Heart left ventricle (tissue), 16 donors: ENCODE measurements around the gene COMMD7. TPM values are rescaled to one million over a fixed set of nuclear protein-coding genes. Genes with fewer than 3 reads are reported as not detected.
A peak's percentile ranks its signal among the peaks of the same experiment; 100 is the strongest.

ENCODE experiments used
- ATAC-seq, 4 donors: fragments of 200-7000 bp; cut with Tn5 transposase; one replicate each; pipeline ENCODE4 v1.9.1; 2020 to 2022; ENCODE audit warnings: moderate library complexity in 4 of 4, mild to moderate bottlenecking in 3 of 4, moderate number of reproducible peaks in 1 of 4
- DNase-seq, 5 donors: peaks; one replicate each; pipeline ENCODE4 v3.0.0-alpha.2; 2020
- H3K27ac ChIP-seq, 12 donors: fragments of 200-600 bp; sonication (generic) in 4 of 12; one replicate each; pipeline versions ENCODE4 v1.5.0 to v1.8.0; 2016 to 2022; ENCODE audit warnings: mild to moderate bottlenecking in 2 of 12
- H3K27me3 ChIP-seq, 9 donors: fragments of 200-600 bp; sonication (generic) in 2 of 9; one replicate each; pipeline versions ENCODE4 v1.5.1 to v1.8.0; 2016 to 2022; ENCODE audit warnings: mild to moderate bottlenecking in 3 of 9
- H3K36me3 ChIP-seq, 9 donors: fragments of 200-600 bp; sonication (generic) in 2 of 9; one replicate each; pipeline versions ENCODE4 v1.5.0 to v1.8.0; 2018 to 2022; ENCODE audit warnings: mild to moderate bottlenecking in 2 of 9
- H3K4me1 ChIP-seq, 12 donors: fragments of 200-600 bp; sonication (generic) in 4 of 12; one replicate each; pipeline versions ENCODE4 v1.5.0 to v1.8.0; 2016 to 2022; ENCODE audit warnings: mild to moderate bottlenecking in 3 of 12
- H3K4me3 ChIP-seq, 12 donors: fragments of 200-600 bp; sonication (generic) in 4 of 12; one replicate each; pipeline versions ENCODE4 v1.5.0 to v1.8.0; 2017 to 2022; ENCODE audit warnings: mild to moderate bottlenecking in 9 of 12, moderate library complexity in 4 of 12
- H3K9me3 ChIP-seq, 12 donors: fragments of 200-600 bp; sonication (generic) in 4 of 12; one replicate each; pipeline versions ENCODE4 v1.5.0 to v1.8.0; 2016 to 2022; ENCODE audit warnings: mild to moderate bottlenecking in 1 of 12
- CTCF ChIP-seq, 12 donors: fragments of 200-600 bp; sonication (generic) in 4 of 12; IDR thresholded peaks; one replicate each; pipeline versions ENCODE4 v1.5.0 to v1.8.0; 2018 to 2022; ENCODE audit warnings: antibody characterized with exemption in 12 of 12, mild to moderate bottlenecking in 5 of 12
- POLR2A ChIP-seq, 2 donors: fragments of 450-650 bp; IDR thresholded peaks; one replicate each; pipeline ENCODE4 v1.6.1; 2017; ENCODE audit warnings: antibody characterized with exemption in 2 of 2, mild to moderate bottlenecking in 2 of 2, moderate library complexity in 2 of 2
- WGBS, 4 donors: extraction: QIAGEN DNeasy Blood & Tissue Kit in 2 of 4; methylation state at CpG; one replicate each; pipeline versions ENCODE4 v1.1.5 to v1.1.7; 2013 to 2018; 5-methylcytosine and 5-hydroxymethylcytosine counted together
- intact Hi-C, 10 donors: fragments of 100-400 bp; cut with DNase I; formaldehyde crosslinking; loops; one replicate each; pipeline versions ENCODE4 v1.11.1 to v1.14.2; 2022
- polyA plus RNA-seq, 2 donors: library from polyadenylated mRNA; stranded (reverse); fragments of 200-250 nt; gene quantifications; one replicate each; pipeline ENCODE4 v1.2.3, GENCODE V29; 2013
- total RNA-seq, 9 donors: library from RNA; depleted of rRNA in 2 of 9; stranded (reverse); fragments of >200 nt in 2 of 9; fragmentation: NEBNext Ultra II Directional in 3 of 9; extraction: Animal tissue kit (Norgen Biotek cat#: 25700) in 3 of 9; gene quantifications; one replicate each; pipeline versions ENCODE4 v1.1.0 to v1.2.4, GENCODE V29; 2016 to 2023
- donor health status: ischemic (EF 13 %, LVEDD 7.1; RV severe dilation, severe dysfunction).
- donor health status: healthy with polysubstance abuse.
- donor health status: DM: no; HTN: yes; CAD: no.
- donor health status: DM: no; HTN: no; CAD: no.
- donor health status: ischemic (EF 25% LVEDD 6.9; RV normal size, moderate dysfunction).
- donor health status: ischemic (EF 25% LVEDD 5.7; RV mildly dilated, moderate dysfunction).
- donor health status: healthy.
- donor health status: DM: yes; HTN: yes; CAD: no.
- donor health status: ischemic (EF 35%, LVEDD 5.7; RV mildly dilated, moderate dysfunction).
- donor health status: nonischemic (EF 11% LVEDD 7.7; RV severe dilation, severe dysfunction).
- donor health status: DM: yes; HTN: yes; CAD: no.
- donor health status: PGD.
- donor health status: ischemic (EF 29% LVEDD 5.4; RV normal size, mild dysfunction).
- donor health status: nonischemic (EF 23%, LVEDD 6.1; RV moderate dilation, normal function).

The COMMD7 gene
- total and polyA plus RNA-seq, 11 donors = 30.3 to 72.4 (median 43.7) TPM

- WGBS, 4 donors = 69 to 77% (median 75%) methylated on average over 5 of the region's 5 CpGs
- Histone ChIP-seq H3K4me1 (peaks cover 0 to 31% (median 20%) of the 10 kb centered on the region in 12 donors), H3K9me3 (no peaks in the 10 kb centered on the region), H3K27me3 (no peaks in the 10 kb centered on the region), H3K36me3 (peaks cover 0 to 47% (median 37%) of the 10 kb centered on the region in 9 donors), H3K4me3 (no peak overlapping the region), H3K27ac (peak overlapping the region; percentile 7 to 73 (median 58))
- peak; percentile 23 to 73 (median 47) for ATAC-seq
- peak in 1 of 5 donors; percentile 13 for DNase-seq
- intact Hi-C loops = no loop called here
- TF ChIP-seq POLR2A (IDR thresholded peaks at IDR 0.05) (no peak), CTCF (IDR thresholded peaks at IDR 0.05) (no peak)
Measured at GRCh38 chr20:32707691-32708581, 35.3 kb downstream of the COMMD7 start.

GRCh38 chr20:32706486-32706885, 36.8 kb downstream of the COMMD7 start:
- Histone ChIP-seq H3K27me3 (no peaks in the 10 kb centered on the region), H3K4me3 (no peak overlapping the region), H3K36me3 (peaks cover 0 to 60% (median 49%) of the 10 kb centered on the region in 9 donors), H3K9me3 (no peaks in the 10 kb centered on the region), H3K27ac (peak overlapping the region in 1 of 12 donors; percentile 9), H3K4me1 (peaks cover 0 to 31% (median 20%) of the 10 kb centered on the region in 12 donors)
- intact Hi-C loops = no loop called here
- no peak for DNase-seq
- 93 to 95% (median 94%) methylated on average over 3 of the region's 3 CpGs for WGBS, 4 donors
- no peak for ATAC-seq
- no peak for TF ChIP-seq CTCF (IDR thresholded peaks at IDR 0.05)
- no peak for TF ChIP-seq POLR2A (IDR thresholded peaks at IDR 0.05)

- intact Hi-C loops = no loop called here
Measured at GRCh38 chr20:32702706-32703425, 40.4 kb downstream of the COMMD7 start.

More at GRCh38 chr20:32702706-32703425, 40.4 kb downstream of the COMMD7 start:
- peaks cover 0 to 7% (median 3%) of the 10 kb centered on the region in 12 donors for H3K4me1 ChIP-seq
- H3K9me3 ChIP-seq = no peaks in the 10 kb centered on the region
- TF ChIP-seq CTCF (IDR thresholded peaks at IDR 0.05) (no peak), POLR2A (IDR thresholded peaks at IDR 0.05) (no peak)
- no peak overlapping the region for H3K4me3 ChIP-seq
- H3K27ac ChIP-seq = peak overlapping the region in 2 of 12 donors; percentile 24 to 39
- DNase-seq (no peak), ATAC-seq (no peak)
- peaks cover 0 to 76% (median 65%) of the 10 kb centered on the region in 9 donors for H3K36me3 ChIP-seq
- H3K27me3 ChIP-seq = no peaks in the 10 kb centered on the region
- 71 to 77% (median 74%) methylated on average over 9 of the region's 9 CpGs for WGBS, 4 donors
